AG09309 (cell line): Measurements from ENCODE around the gene GPR180.
A peak's percentile ranks its signal among the peaks of the same experiment; 100 is the strongest.
"Not testable (repeated sequence)": the region's sequence is repeated elsewhere in the genome, so short reads cannot be mapped to it uniquely, and the experiment has no call there.

Source experiments
- DNase-seq: peaks from one replicate; pipeline ENCODE4 v3.0.0-alpha.2; 2010; ENCODE audit warnings: low read depth
- H3K4me3 ChIP-seq: 2 replicates; pipeline ENCODE4 v1.5.1; 2011; ENCODE audit warnings: mild to moderate bottlenecking, low read depth, low read length, moderate library complexity; ENCODE audit not compliant: control insufficient read depth
- TF ChIP-seq, protein P1 (sequence below): IDR thresholded peaks from 2 replicates; pipeline ENCODE4 v1.5.1; 2011; ENCODE audit warnings: mild to moderate bottlenecking, low read depth, low read length, inconsistent platforms; ENCODE audit not compliant: insufficient read depth, control insufficient read depth; ENCODE audit errors: missing control alignments

Gene GPR180

DNA sequence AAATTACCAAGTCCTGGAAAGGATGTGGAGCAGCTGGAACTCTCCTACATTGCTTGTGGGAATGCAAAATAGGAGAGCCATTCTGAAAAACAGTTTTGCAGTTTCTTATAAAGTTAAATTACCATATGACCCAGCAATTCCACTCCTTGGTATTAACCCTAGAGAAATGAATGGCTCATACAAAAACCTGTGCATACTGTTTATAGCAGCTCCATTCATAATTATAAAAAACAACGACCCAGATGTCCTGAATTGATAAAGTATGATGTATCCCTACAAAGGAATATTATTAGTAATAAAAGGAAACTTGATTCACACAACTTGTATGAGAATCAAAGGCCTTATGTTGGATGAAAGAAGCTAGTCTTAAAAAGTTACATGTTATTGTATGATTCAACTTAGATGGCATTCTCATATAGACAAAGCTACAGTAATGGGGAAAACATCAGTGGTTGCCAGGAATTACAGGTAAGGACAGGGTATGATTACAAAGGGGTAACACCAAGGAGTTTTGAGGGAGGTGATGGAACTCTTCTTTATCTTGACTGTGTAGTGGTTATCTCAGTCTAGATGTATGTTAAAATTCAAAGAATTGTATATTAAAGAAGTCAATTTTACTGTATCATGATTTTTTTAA is 35.4 kb downstream of the GPR180 start:
- no peak overlapping the region for H3K4me3 ChIP-seq
- TF ChIP-seq, protein P1, sequence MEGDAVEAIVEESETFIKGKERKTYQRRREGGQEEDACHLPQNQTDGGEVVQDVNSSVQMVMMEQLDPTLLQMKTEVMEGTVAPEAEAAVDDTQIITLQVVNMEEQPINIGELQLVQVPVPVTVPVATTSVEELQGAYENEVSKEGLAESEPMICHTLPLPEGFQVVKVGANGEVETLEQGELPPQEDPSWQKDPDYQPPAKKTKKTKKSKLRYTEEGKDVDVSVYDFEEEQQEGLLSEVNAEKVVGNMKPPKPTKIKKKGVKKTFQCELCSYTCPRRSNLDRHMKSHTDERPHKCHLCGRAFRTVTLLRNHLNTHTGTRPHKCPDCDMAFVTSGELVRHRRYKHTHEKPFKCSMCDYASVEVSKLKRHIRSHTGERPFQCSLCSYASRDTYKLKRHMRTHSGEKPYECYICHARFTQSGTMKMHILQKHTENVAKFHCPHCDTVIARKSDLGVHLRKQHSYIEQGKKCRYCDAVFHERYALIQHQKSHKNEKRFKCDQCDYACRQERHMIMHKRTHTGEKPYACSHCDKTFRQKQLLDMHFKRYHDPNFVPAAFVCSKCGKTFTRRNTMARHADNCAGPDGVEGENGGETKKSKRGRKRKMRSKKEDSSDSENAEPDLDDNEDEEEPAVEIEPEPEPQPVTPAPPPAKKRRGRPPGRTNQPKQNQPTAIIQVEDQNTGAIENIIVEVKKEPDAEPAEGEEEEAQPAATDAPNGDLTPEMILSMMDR: no peak
- no peak for DNase-seq

DNA sequence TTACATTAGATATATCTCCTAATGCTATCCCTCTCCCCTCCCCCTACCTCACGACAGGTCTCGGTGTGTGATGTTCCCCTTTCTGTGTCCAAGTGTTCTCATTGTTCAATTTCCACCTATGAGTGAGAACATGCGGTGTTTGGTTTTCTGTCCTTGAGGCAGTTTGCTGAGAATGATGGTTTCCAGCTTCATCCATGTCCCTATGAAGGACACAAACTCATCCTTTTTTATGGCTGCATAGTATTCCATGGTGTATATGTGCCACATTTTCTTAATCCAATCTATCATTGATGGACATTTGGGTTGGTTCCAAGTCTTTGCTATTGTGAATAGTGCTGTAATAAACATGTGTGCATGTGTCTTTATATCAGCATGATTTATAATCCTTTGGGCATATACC is 36.0 kb downstream of the GPR180 start:
- DNase-seq, H3K4me3 ChIP-seq: not testable (repeated sequence)

DNA sequence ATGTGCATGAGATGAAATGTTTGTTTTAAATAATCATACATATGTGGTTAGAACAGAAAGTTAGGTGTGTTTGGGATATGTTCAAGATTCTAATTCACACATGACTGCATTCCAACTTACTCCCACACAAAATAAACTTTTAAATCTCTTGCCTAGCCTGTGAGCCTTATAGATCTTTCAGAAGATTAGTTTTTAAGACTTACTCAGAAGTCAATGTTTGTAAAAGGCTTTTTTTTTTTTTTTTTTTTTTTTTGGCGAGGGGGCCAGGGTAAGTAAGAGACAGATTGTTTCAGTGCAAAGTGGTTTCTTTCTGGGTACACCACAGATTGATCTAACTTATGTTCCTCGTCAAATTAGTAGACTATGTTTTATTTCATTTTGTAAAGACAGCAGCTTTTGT is 39.1 kb downstream of the GPR180 start:
- TF ChIP-seq, protein P1: no peak
- DNase-seq: no peak
- no peak overlapping the region for H3K4me3 ChIP-seq

DNA sequence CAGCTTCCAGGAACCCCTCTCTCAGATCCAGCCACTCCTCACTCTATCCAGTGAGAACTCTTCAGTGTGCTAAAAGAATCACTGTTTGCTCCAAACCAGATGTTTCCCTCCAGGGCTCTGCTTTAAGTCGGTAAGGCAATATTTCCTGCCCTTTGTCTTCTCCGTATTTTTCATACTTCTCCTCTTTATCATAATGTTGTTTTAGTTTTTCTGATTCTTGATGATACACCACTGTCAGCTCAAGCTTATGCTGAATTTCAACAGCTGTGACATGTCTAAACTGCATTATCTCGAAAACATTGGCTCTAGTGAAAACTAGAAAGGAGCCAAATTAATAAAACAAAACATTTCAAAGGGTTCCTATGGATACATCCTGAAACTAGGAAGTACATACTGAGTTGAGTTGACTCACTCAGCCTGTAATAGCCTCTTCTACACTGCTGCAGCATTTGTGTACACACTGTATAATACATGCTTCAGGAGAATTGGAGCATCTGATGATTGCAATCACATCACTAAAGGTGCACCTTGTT is 39.8 kb downstream of the GPR180 start:
- DNase-seq: peak; percentile 43

DNA sequence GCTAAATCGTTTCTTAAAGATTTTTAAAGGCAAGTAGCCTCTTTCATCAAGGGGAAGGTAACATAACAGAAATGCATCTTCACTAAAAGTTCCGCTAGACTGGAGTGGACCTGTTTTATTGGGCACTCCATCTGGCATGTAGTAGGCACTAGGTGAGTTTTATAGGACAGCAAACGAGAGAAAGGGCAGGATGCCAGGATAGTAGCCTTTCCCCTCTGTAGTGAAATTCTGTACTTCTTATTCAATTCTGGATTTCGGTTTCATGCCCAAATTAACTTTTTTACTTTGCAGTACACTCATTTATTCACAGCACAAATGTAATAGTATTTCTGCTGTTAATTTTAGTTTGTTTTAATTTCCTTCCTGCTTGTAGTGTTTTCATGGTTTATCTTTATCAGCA is 45.2 kb downstream of the GPR180 start:
- DNase-seq: no peak
- TF ChIP-seq, protein P1: no peak
- H3K4me3 ChIP-seq: no peak overlapping the region

More for the DNA sequence above, 39.8 kb downstream of the GPR180 start:
- no peak overlapping the region for H3K4me3 ChIP-seq
- TF ChIP-seq, protein P1: no peak

DNA sequence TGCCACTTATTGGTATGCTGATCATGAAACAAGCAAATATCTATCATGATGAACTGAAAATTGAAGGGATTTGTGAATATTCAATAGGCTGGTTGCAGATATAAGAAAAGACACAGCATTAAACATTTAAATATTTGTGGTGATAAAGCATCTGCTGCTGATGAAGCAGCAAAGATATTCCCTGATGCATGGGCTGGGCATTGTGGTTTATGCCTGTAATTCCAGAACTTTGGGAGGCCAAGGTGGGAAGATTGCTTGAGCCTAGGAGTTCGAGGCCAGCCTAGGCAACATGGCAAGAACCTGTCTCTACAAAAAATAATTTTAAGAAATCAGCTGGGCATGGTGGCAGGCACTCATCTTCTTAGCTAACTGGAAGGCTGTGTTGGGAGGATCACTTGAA is 54.5 kb downstream of the GPR180 start:
- H3K4me3 ChIP-seq: no peak overlapping the region
- no peak for DNase-seq

DNA sequence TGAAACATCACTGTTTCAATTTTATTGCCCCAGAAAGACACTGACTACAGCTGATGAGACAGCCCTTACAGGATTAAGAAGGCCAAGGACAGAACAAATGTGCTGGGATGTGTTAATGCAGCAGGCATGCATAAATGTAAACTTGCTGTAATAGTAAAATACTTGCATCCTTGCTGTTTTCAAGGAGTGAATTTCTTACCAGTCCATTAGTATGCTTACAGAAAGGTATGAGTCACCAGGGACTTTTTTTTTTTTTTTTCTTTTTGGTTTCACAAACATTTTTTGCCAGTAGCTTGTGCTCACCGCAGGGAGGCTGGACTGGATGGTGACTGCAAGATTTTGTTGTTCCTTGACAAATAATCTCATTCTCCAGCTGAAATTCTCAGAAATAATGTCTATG is 55.1 kb downstream of the GPR180 start:
- TF ChIP-seq, protein P1: peak; percentile 20
- H3K4me3 ChIP-seq: no peak overlapping the region
- DNase-seq: peak; percentile 93

More for the DNA sequence above, 54.5 kb downstream of the GPR180 start:
- TF ChIP-seq, protein P1: no peak
